CD4-positive, alpha-beta T cell treated with Interferon gamma for 1 hour (primary cell): ENCODE measurements around the gene ART5.
"Not testable (repeated sequence)": the region's sequence is repeated elsewhere in the genome, so short reads cannot be mapped to it uniquely, and the experiment has no call there.

Source experiments
- DNase-seq: peaks from one replicate; pipeline ENCODE4 v3.0.0-alpha.2; 2020

ART5 gene

GRCh38 chr11:3655547-3655946, 13.8 kb upstream of the ART5 start:
- DNase-seq, result no peak

- not testable (repeated sequence) for DNase-seq
Observed at GRCh38 chr11:3652514-3652913, 10.7 kb upstream of the ART5 start.

- not testable (repeated sequence) for DNase-seq
Observed at GRCh38 chr11:3649374-3649773, 7.6 kb upstream of the ART5 start.

GRCh38 chr11:3648843-3649242, 7.1 kb upstream of the ART5 start:
- DNase-seq, result not testable (repeated sequence)

GRCh38 chr11:3645552-3645951, 3.8 kb upstream of the ART5 start:
- no peak for DNase-seq

- DNase-seq, result no peak
Observed at GRCh38 chr11:3644817-3645235, 3.0 kb upstream of the ART5 start, which contains the start of gene ART1. ART1 (plus strand) TSS chr11:3645128; CDS start chr11:3659214, 14,086 bp downstream.

GRCh38 chr11:3643102-3643546, 1.3 kb upstream of the ART5 start:
- not testable (repeated sequence) for DNase-seq

- peak; percentile 83 for DNase-seq
Observed at GRCh38 chr11:3642071-3642951, 519 bp upstream of the ART5 start.

GRCh38 chr11:3641191-3641590, 601 bp downstream of the ART5 start:
- DNase-seq, result no peak

- no peak for DNase-seq
Observed at GRCh38 chr11:3639841-3640240, 2.0 kb downstream of the ART5 start.

- DNase-seq, result no peak
Observed at GRCh38 chr11:3638513-3638912, 3.3 kb downstream of the ART5 start.

GRCh38 chr11:3637201-3637600, 4.6 kb downstream of the ART5 start:
- no peak for DNase-seq

GRCh38 chr11:3635641-3636375, 6.0 kb downstream of the ART5 start:
- no peak for DNase-seq

GRCh38 chr11:3632070-3632660, 9.6 kb downstream of the ART5 start:
- DNase-seq, result no peak

GRCh38 chr11:3631331-3631730, 10.5 kb downstream of the ART5 start:
- no peak for DNase-seq

GRCh38 chr11:3627291-3627690, 14.5 kb downstream of the ART5 start:
- DNase-seq, result no peak

- DNase-seq, result peak; percentile 16
Observed at GRCh38 chr11:3626250-3626960, 15.4 kb downstream of the ART5 start.

GRCh38 chr11:3623767-3624458, 17.9 kb downstream of the ART5 start:
- DNase-seq, result no peak

GRCh38 chr11:3623121-3623520, 18.7 kb downstream of the ART5 start:
- DNase-seq, result no peak

GRCh38 chr11:3622521-3622920, 19.3 kb downstream of the ART5 start:
- DNase-seq, result no peak

- no peak for DNase-seq
Observed at GRCh38 chr11:3617990-3618389, 23.8 kb downstream of the ART5 start.
